COR-L47 (cell line): ENCODE data around the gene TMEM266.

Experiments
- DNase-seq: peaks from one replicate; lab custom pipeline; 2025; lab: John Stamatoyannopoulos, UW

TMEM266 gene

GRCh38 chr15:76070192-76070591 lies 10.4 kb downstream of the TMEM266 start:
- no peak for DNase-seq

GRCh38 chr15:76070921-76071635 lies 11.3 kb downstream of the TMEM266 start:
- DNase-seq = no peak

- DNase-seq = no peak
Measured at GRCh38 chr15:76071806-76072205, 12.0 kb downstream of the TMEM266 start.

- peak; percentile 37 for DNase-seq
Measured at GRCh38 chr15:76073554-76073953, 13.8 kb downstream of the TMEM266 start.

GRCh38 chr15:76075046-76075445 lies 15.3 kb downstream of the TMEM266 start:
- no peak for DNase-seq

GRCh38 chr15:76078285-76078877 lies 18.6 kb downstream of the TMEM266 start:
- no peak for DNase-seq

GRCh38 chr15:76084256-76084655 lies 24.5 kb downstream of the TMEM266 start:
- no peak for DNase-seq

GRCh38 chr15:76098685-76099084 lies 38.9 kb downstream of the TMEM266 start:
- DNase-seq = no peak

- no peak for DNase-seq
Measured at GRCh38 chr15:76099388-76099787, 39.6 kb downstream of the TMEM266 start.

- no peak for DNase-seq
Measured at GRCh38 chr15:76100361-76100760, 40.6 kb downstream of the TMEM266 start.

- DNase-seq = no peak
Measured at GRCh38 chr15:76101655-76102054, 41.9 kb downstream of the TMEM266 start.

- DNase-seq = no peak
Measured at GRCh38 chr15:76105391-76105790, 45.6 kb downstream of the TMEM266 start.

- DNase-seq = no peak
Measured at GRCh38 chr15:76105911-76106310, 46.1 kb downstream of the TMEM266 start.

- DNase-seq = no peak
Measured at GRCh38 chr15:76107169-76107568, 47.4 kb downstream of the TMEM266 start.

GRCh38 chr15:76108021-76108723 lies 48.4 kb downstream of the TMEM266 start:
- DNase-seq = no peak

GRCh38 chr15:76109046-76109445 lies 49.3 kb downstream of the TMEM266 start:
- no peak for DNase-seq

GRCh38 chr15:76114561-76114960 lies 54.8 kb downstream of the TMEM266 start:
- DNase-seq = no peak

GRCh38 chr15:76116138-76116885 lies 56.5 kb downstream of the TMEM266 start:
- no peak for DNase-seq

- DNase-seq = no peak
Measured at GRCh38 chr15:76117181-76117580, 57.4 kb downstream of the TMEM266 start.

- no peak for DNase-seq
Measured at GRCh38 chr15:76118767-76119166, 59.0 kb downstream of the TMEM266 start.

GRCh38 chr15:76123031-76123430 lies 63.2 kb downstream of the TMEM266 start:
- DNase-seq = no peak

GRCh38 chr15:76127169-76127568 lies 67.4 kb downstream of the TMEM266 start:
- no peak for DNase-seq

- DNase-seq = no peak
Measured at GRCh38 chr15:76127880-76128279, 68.1 kb downstream of the TMEM266 start.
